Erythroblast (primary cell): ENCODE results near the gene LGR4.

Experiments
- GATA1 ChIP-seq: IDR thresholded peaks from 2 replicates; pipeline ENCODE4 v1.6.1; 2011; ENCODE audit warnings: low read depth, mild to moderate bottlenecking, control low read depth, low read length, moderate library complexity
- POLR2A ChIP-seq: IDR thresholded peaks from 2 replicates; pipeline ENCODE4 v1.6.1; 2011; ENCODE audit warnings: mild to moderate bottlenecking, low read length

- TF ChIP-seq POLR2A (no peak), GATA1 (no peak)
Measured at GRCh38 chr11:27383645-27384044, 88.9 kb downstream of the LGR4 start.
